GM18499 (cell line): Measurements from ENCODE around the gene PLS3.

ENCODE experiments used
- ATAC-seq: cut with Tn5 transposase; IDR thresholded peaks from one replicate; pipeline ENCODE4 v1.9.1; 2021; ENCODE audit warnings: moderate number of reproducible peaks; ENCODE audit not compliant: insufficient read depth, unreplicated experiment

PLS3 gene

DNA sequence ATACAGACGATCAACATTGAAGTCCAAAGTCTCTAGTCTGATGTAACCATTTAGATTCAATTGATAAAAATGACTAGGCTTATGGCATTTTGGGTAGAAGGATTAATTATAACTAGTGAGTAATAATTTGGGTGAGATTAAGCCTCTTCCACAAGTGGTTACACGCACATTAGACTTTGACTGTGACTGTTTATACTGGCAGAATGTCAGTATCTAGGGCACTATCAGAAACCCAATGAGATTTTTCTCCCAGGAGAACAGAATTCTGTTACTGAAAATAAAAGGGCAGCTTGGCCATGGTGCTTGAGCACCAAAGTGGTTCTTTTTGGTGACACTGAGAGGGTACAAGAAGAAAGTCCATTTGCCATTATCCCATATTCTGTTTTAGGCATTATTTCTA, 3.3 kb downstream of the PLS3 start:
- no peak for ATAC-seq

DNA sequence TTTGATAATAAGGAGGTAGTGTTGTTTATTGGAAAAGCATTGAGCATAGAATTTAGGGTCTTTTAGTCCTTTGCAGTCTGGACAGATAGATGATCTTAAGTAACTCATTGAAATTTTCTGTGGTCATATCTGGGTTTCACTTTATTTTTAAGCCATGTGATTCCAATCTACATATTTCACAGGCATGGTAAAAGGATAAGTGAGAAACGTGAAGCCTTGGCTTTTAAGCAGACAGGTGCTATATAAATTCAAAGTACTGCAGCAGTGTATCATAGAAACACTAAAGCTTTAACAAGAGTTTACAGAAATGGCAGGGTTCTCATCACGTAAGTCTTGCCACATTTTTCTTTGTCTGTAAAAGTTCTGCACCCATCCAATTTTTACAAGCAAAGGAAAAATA, 4.9 kb downstream of the PLS3 start:
- ATAC-seq: no peak

DNA sequence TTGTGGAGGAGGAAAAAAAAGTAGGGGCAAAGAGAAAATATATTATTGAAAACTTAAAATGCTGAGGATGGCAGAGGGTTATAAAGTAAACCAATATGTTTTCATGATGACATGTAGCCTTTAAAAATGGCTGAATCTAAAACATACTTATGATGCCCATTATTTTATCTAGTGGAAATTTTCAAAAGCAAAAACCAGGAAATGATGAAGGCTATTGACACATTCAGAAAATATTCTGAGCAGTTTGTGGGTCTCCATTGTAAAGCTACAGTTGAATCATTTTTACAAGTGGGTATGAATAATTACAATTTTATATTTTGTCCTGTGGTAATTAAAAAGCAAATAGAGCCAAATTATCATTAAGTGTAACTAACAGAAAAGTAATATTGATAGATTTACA, 10.7 kb downstream of the PLS3 start:
- no peak for ATAC-seq

DNA sequence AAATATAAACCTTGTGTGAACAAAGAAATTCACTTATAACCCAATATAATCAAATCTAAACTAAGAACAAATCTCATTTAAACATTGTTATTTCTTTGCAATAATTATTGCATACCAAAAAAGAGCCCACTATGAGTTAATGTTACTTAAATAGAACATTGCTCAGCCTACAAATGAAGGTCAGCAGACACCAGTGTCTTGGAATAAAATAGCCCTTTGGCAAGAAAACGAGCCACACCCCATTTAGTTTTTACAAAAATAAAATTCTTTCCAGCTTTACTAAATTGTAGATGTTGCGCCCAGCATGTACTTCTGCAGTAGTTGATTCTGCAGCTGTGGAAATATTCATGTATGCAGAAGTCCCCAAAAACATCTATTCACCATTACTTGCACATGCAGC, 12.2 kb downstream of the PLS3 start:
- no peak for ATAC-seq

DNA sequence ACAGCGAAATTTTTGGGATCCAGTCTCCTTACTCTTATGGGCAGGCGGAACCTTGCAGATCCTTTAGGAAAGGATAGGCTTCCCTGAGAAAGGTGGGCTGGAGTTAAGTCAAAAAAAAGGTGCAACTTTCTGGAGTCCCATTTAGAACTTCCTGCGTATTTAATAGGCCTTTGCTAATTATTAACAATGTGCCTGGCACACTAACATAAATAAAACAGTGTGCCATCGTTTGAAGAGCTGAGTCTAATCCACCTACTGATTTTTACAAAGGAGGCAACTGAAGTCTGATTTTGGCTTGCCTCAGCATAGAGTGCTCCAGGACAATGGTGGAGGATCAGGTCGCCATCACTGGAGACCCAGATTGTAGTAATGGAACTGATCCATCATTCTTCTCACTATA, 15.7 kb downstream of the PLS3 start:
- no peak for ATAC-seq

DNA sequence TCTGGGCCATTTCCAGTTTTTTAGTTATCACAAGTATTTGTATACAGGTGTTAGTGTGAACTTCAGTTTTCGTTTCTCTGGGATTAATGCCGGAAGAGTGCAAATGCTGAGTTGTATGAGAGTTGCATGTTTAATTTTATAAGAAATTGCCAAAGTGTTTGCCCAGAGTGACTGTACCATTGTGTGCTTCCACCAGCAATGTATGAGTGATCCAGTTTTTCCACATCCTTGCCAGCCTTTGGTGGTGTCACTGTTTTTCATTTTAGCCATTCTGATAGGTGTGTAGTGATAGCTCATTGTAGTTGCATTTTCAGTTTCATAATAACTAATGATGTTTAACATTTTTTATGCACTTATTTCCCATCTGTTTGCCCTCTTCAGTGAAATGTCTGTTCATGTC, 18.4 kb downstream of the PLS3 start:
- no peak for ATAC-seq

DNA sequence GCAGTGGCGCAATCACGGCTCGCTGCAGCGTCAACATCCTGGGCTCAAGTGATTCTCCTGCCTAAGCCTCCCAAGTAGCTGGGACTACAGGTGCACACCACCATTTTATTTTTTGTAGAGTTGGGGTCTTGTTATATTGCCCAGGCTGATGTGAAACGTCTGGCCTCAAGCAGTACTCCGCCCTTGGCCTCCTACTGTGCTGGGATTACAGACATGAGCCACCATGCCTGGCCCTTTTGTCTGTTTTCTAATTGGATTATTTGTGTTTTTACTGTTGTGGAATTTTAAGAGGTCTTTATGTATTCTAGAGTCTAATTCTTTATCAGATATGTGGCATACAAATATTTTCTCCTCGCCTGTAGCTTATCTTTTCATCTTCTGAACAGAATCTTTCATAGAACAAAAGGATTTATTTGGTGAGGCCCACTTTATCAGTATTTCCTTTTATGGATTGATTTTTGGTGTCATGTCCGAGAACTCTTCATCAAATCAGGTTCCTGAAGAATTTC, 18.9 kb downstream of the PLS3 start:
- no peak for ATAC-seq

DNA sequence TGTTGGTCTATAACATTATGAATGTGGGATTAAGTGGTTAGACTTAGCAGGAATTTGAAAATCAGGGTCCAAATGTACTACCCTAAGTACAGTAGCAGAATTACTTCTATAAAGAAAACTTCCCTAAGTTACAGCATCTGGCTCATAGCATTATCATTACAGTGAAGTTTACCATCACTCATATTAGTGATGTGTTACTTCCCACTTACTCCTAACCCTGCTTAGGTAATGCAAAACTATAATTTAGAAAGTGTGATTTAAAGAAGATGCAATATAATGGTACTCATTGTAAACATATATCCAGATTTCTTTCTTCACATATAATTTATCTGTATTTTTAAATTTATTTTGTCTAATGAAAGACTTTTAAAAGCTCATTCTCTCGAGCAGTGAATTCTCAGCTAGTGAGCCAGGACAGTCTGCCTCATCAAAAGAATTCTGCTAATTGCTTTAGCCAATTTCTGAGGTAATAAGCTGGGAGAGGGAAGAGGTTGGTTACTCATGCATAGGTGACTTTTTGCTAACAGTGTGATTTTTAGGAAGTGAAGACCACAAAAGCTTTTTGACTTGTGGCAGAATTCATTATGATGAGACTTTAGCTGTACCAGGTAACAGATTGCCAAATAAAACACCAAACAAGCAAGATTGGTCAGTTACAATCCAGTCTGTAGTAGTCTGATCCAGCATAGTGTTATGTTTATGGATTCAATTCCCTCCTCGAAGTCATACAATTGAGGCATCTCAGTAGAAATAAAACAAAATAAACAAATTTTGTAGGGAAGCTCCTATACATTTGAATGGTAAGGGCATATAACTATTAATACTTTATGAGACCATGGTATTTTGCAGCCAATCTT, 21.0 kb downstream of the PLS3 start:
- ATAC-seq: no peak

DNA sequence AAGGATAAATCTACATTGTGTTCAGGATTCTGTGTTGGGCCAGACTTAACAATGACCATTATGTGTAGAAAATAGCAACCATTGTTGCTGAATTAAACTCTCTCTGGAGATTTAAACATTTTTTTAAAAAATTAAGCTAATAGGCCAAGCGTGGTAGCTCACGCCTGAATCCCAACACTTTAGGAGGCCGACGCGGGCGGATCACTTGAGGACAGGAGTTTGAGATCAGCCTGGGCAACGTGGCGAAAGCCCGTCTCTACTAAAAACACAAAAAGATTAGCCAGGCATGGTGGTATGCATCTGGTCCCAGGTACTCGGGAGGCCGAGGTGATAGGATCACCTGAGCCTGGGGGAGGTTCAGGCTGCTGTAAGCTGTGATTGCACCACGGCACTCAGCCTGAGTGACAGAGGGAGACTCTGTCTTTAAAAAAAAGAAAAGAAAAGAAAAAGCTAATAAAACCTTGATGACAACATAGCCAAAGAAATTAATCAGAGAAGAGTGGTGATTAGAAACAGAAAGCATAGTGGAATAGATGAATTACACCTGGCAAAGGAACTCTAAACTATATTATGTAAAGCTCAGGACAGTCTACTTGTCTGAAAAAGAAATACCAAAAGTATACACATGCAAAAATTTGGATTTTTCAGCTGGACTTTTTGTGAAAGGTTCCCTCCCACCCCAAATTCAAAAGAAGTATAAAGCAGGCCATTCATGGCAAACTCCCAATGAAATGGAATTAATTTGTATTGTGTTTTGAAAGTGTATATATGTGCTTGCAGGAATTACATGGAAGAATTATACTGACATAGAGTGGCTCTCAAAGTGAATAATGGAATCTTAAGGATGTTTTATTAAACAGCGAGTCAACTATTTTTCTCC, 21.9 kb downstream of the PLS3 start:
- no peak for ATAC-seq

DNA sequence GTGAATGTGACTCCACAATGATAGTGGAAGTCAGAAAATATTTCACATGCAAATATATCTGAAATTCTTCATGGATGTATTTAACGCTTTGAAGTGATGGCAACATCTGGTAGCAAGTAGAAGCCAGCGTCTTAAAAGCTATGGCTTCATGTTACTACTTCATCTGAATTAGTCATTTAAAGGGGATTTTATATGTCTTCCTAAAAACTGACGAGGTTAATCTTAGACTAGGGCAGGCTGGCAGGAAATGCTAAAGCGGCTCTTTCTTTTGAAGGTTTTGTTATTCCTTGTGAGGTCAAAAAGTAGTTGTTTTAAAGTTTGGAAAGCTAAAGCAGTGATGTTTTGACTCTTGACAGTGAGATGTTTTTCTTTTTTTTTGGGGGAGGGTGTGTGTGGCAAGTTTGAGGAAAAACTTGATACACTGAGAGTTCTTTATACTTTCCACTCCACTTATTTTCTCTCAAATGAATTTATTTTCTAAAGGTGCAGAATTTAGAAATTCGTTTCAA, 22.6 kb downstream of the PLS3 start:
- no peak for ATAC-seq

DNA sequence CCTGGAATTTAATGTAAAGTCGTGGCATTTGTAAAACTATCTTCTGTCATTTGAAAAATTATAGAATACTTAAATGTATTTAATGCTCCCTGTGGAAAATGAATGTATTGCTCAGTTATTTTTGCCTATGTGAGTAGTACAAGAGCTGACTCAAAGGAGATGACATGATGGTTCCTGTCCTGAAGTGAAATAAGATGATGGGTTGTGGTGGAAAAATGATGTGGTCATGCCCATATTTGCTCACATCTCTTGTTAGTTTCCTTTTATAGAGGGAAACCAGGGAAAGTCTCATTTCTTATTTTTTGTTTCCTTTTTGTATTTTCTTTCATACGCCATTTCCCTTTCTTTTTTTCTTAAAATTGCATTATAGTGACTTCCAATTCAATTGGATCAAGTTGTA, 23.7 kb downstream of the PLS3 start:
- ATAC-seq: no peak

DNA sequence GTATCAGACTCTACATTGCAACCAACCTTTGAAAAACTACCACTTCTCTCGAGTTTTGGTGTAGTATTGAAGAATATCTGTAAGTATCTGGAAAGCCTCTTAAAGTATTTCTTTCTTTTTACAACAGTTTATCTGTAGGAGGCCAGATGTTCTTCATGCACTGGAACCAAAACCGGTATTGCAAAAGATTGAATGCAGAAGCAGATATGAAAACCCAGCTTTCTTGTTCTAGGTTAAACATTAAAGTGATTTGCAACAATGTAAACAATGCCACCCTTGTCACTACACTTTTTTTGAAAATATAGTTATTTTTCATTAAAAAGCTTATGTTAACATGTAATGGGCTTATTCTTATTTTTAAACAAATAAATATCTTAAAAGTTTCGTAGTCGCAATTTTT, 27.2 kb downstream of the PLS3 start:
- no peak for ATAC-seq

DNA sequence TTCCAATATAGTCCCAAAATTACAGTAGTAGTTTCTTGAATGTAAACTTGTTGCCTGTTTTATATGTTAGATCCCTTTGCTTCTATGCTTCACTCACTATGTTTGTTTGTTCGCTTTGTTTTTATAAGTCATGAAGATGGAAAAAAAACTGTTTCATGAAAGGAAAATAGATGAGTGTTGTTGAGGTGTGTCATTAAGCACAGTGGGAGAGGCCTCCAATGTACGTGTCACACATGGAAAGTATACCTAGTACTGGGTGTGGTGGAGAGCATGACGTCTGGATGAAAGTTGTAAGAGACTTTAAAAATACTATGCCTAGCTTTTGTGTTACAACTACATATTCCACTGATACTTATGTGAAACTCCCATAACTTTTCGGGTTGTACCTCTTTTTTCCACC, 28.4 kb downstream of the PLS3 start:
- ATAC-seq: no peak

DNA sequence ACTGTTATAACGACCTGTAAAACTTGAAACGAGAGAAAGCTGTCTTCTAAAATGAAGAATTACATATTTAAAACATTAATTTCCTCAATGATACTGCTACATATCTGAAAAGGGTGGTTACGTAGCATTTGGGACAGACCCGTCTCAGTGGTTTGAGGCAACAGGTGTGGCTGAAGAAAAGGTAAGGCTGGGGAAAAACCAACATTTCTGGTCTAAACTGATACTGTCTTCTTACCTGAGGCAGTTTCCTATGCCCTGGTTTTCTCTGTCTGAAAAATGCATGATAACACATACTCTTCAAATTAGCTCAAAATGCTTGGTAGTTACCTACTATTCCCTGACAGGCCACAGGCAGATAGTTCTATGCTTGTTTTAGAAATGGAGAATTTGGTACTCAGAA, 30.4 kb downstream of the PLS3 start:
- no peak for ATAC-seq

DNA sequence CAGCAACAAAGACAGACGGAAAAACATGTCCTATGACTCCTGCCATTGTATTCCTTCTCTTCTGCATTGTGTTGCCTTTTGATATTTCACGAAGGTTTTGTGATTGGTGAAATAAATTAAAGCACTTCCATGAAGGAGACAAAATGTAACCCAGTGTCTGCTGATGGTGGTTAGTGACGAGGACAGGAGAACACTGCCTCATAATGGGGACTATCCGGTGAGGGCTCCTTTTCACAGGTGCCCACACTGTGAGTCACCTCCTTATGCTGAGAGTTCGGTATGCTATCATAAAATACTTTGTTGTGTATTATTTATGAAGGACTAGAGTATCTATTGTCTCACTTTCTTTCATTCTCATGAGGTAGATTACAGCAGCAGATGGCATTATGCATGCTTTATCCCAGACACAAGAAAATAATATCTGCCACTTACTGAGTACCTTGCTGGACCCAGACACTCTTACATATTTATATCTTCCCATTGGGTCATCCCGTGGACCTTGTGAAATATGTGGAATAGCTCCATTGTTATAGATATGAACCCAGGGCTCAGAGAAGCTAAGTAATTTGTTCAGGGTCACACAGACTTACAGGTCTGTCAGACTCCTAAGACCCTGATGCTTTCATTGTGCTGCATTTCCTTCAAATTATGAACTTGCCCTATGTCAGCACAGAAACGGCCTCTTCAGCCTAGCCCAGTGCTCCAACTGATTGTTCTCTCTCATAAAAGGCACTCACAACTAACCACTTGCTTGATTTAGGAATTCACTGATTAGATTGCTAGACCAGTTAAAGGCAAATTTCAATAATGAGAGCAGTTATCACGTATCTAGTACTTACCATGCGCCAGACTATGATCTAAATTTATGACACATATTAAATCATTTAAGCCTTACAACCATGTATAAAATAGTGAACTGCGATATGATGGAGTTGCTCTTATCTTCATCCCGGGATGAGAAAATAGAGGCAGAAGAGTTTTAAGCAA, 31.2 kb downstream of the PLS3 start:
- no peak for ATAC-seq

DNA sequence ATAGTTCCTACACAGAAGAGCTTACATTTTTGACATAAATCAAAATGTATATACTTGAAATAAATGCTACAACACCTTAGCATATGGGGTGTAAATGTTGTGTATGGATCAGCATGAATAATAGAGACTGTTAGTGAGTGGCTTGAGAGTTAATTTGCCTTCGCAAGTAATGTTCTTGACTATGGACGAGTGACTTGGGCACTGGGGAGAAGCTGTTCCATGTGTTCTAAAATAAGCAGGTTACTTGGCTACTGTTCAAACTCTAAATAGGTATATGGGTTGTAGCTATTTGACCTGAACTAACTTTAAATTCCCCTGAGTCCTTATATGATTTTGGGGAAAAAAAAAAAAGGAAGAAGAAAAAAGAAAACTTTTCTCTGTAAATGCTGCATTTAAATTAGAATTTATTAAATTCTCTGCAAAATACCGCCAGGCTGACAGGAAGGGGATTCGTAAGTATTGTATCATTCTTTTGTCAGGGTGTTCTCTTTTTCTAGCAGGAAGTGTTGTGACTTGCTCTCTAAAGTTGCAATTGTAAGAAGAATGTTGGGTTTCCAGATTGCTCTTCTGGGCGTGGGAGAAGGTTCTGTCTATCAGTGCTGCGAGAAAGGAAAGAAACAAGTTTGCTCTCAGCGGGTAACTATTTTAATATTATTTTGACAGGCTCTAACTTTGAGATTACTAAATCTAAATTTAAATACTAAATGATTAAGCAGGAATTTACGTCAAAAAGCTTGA, 32.2 kb downstream of the PLS3 start:
- ATAC-seq: no peak

DNA sequence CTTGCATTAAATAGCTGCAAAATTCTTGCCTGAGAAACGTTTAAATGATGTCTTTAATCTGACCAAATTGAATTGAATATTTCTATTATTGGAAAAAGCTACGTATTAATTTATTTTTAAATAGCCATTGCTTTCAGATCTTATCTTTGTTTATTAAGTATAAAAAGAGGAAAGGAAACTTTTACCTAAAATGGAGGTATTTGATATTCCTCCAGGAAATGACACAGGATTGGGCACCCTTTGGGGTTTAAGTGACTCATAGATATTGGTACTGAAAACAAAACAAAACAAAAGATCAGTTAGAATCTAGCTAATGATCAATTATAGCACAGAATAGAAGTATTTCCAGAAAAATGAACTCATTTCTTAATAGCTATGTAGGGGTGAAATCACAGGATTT, 34.1 kb downstream of the PLS3 start:
- ATAC-seq: no peak

DNA sequence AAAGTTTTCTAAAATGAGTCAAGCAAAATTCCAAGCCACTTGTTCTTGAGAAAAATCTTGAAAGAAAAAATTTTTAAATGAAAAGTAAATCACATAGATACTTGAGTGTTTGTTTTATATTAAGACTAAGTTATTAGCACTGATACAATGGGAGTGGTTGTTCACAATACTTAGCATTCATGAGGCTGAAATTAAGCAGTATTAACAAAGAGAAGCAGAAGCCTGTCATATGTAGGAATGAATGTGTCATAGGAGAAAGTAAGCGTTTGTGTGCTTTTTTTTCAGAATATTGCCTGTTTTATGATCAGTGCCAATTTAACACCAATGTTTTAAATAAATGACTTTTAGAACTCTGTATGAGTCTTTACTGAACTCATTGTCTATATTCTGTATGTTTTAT, 37.6 kb downstream of the PLS3 start:
- no peak for ATAC-seq

DNA sequence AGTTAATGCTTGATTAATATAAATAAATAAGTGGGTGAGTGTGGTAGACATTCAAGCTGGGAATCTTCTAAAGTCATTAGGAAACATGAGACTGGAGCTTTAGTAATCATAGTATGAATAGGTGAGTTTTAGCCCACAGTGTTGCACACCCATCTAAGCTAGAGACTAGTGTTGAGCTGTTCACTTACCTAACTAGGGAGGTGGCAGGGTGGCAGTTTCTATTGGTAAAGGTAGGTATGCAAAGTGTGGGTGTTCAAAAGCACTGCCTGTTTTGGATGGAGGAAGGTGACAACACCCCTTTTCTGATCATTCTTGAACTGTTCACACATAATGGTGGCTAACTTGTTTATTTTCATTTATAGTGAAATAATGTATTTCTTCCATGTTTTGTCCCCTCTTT, 41.3 kb downstream of the PLS3 start:
- ATAC-seq: no peak
